LNCAP (cell line): ENCODE data around the gene PRDM15.

ENCODE experiments used
- CTCF ChIP-seq: fragments of 450-650 bp; IDR thresholded peaks from 2 replicates; pipeline ENCODE4 v1.5.1; 2017; ENCODE audit warnings: mild to moderate bottlenecking

The PRDM15 gene

GRCh38 chr21:41843584-41843983 is 35.6 kb downstream of the PRDM15 start:
- no peak for TF ChIP-seq CTCF

- TF ChIP-seq CTCF: no peak
These were observed 38.3 kb downstream of the PRDM15 start for GRCh38 chr21:41840880-41841279.

- TF ChIP-seq CTCF: no peak
These were observed 39.6 kb downstream of the PRDM15 start for GRCh38 chr21:41839387-41840000.

- TF ChIP-seq CTCF: no peak
These were observed 41.3 kb downstream of the PRDM15 start for GRCh38 chr21:41837756-41838297.

- no peak for TF ChIP-seq CTCF
These were observed 42.8 kb downstream of the PRDM15 start for GRCh38 chr21:41836166-41837015.

- no peak for TF ChIP-seq CTCF
These were observed 43.4 kb downstream of the PRDM15 start for GRCh38 chr21:41835711-41836154.

GRCh38 chr21:41834926-41835663 is 44.0 kb downstream of the PRDM15 start:
- TF ChIP-seq CTCF: no peak
